HepG2 (cell line): ENCODE data around the gene IWS1. TPM values are rescaled to one million over a fixed set of nuclear protein-coding genes. Genes with fewer than 3 reads are reported as not detected.

Source experiments
- CBX2 ChIP-seq, 2 experiments: fragments of 200-600 bp in 1 of 2; sonication (generic); formaldehyde crosslinking in 1 of 2; IDR thresholded peaks; 2 replicates each; pipeline versions ENCODE4 v1.7.0 to v1.8.1; 2018 to 2022; ENCODE audit warnings: low read depth in 2 of 2, low read length in 1 of 2, mild to moderate bottlenecking in 1 of 2, missing genetic modification reagents in 1 of 2
- DNMT3B ChIP-seq: conservative IDR thresholded peaks from 2 replicates; pipeline ENCODE4 v1.6.1; 2016; ENCODE audit warnings: missing biosample characterization, control low read depth
- ETV6 ChIP-seq: sonication (generic); formaldehyde crosslinking; conservative IDR thresholded peaks from 2 replicates; pipeline ENCODE4 v1.4.0; 2020; ENCODE audit warnings: missing genetic modification reagents
- GATAD2A ChIP-seq: IDR thresholded peaks from 2 replicates; pipeline ENCODE4 v1.6.1; 2016
- NR2F1 ChIP-seq, 2 experiments: fragments of 450-650 bp in 1 of 2; formaldehyde crosslinking in 1 of 2; IDR thresholded peaks; 2 replicates each; pipeline versions ENCODE4 v1.5.0 to v1.6.1; 2016 to 2020; ENCODE audit warnings: mild to moderate bottlenecking in 1 of 2, missing compliant biosample characterization in 1 of 2, missing genetic modification reagents in 1 of 2, moderate library complexity in 1 of 2
- ONECUT2 ChIP-seq: sonication (generic); formaldehyde crosslinking; IDR thresholded peaks from 2 replicates; pipeline ENCODE4 v1.4.0; 2020; ENCODE audit warnings: missing genetic modification reagents
- POGK ChIP-seq: sonication (generic); formaldehyde crosslinking; conservative IDR thresholded peaks from 2 replicates; pipeline ENCODE4 v1.8.0; 2022; ENCODE audit warnings: mild to moderate bottlenecking, moderate library complexity, missing genetic modification reagents
- TARDBP ChIP-seq: sonication (generic); formaldehyde crosslinking; IDR thresholded peaks from 2 replicates; pipeline ENCODE4 v1.8.0; 2022; ENCODE audit warnings: mild to moderate bottlenecking, missing genetic modification reagents
- ZBTB8A ChIP-seq: sonication (generic); formaldehyde crosslinking; IDR thresholded peaks from 2 replicates; pipeline ENCODE4 v1.4.0; 2020; ENCODE audit warnings: mild to moderate bottlenecking, low read depth, missing genetic modification reagents, borderline replicate concordance
- ZNF318 ChIP-seq: sonication (generic); formaldehyde crosslinking; IDR thresholded peaks from 2 replicates; pipeline ENCODE4 v1.4.0; 2020; ENCODE audit warnings: mild to moderate bottlenecking, missing genetic modification reagents
- ZNF652 ChIP-seq: IDR thresholded peaks from 2 replicates; pipeline ENCODE4 v1.6.1; 2016; ENCODE audit warnings: low read depth, borderline replicate concordance
- ZNF737 ChIP-seq: sonication (generic); formaldehyde crosslinking; IDR thresholded peaks from 2 replicates; pipeline ENCODE4 v1.5.0; 2020; ENCODE audit warnings: missing genetic modification reagents, mild to moderate bottlenecking, borderline replicate concordance
- ZNF775 ChIP-seq: sonication (generic); formaldehyde crosslinking; IDR thresholded peaks from 2 replicates; pipeline ENCODE4 v1.4.0; 2020; ENCODE audit warnings: missing genetic modification reagents, mild to moderate bottlenecking, moderate library complexity, borderline replicate concordance
- ZSCAN5A ChIP-seq: sonication (generic); formaldehyde crosslinking; IDR thresholded peaks from 2 replicates; pipeline ENCODE4 v1.8.0; 2022; ENCODE audit warnings: mild to moderate bottlenecking, missing genetic modification reagents, borderline replicate concordance
- polyA plus RNA-seq, 8 experiments: library from polyadenylated mRNA; depleted of rRNA in 3 of 8; stranded (reverse) in 7 of 8; unstranded in 1 of 8; fragments of >200 nt; fragmentation: Illumina TruSeq in 4 of 8; extraction: Trizol in 4 of 8; gene quantifications; 2 replicates each; pipeline versions ENCODE4 v1.2.1 to v1.2.3, GENCODE V29; 2011 to 2016; ENCODE audit warnings: low read depth in 4 of 8, missing spikeins in 1 of 8, mixed read lengths in 1 of 8; ENCODE audit not compliant: insufficient read depth in 1 of 8
- total RNA-seq, 5 experiments: library from RNA; depleted of rRNA; stranded (reverse); fragments of >200 nt; fragmentation: Illumina TruSeq; extraction: Trizol; gene quantifications; 2 replicates each; pipeline ENCODE4 v1.2.3, GENCODE V29; 2016; ENCODE audit warnings: low read depth in 1 of 5

The IWS1 gene
- total and polyA plus RNA-seq, 2 of the 13 experiments (the other 11 are each of a cell fraction or from before 2014, with no cell fraction given): 28.9 to 62.3 TPM

GRCh38 chr2:127454595-127455565, 71.4 kb downstream of the IWS1 start (continued):
- TF ChIP-seq ZSCAN5A (CRISPR knock-in tag): 0 out of 2 replicates have a peak, but pooled peaks have one; percentile 52
- TF ChIP-seq ZNF737: no peak; the same call in 1 of the 2 replicates
- no peak for TF ChIP-seq CBX2 (IDR thresholded peaks at IDR 0.05; ENCODE audit: low read depth, low read length)
- no peak for TF ChIP-seq CBX2 (CRISPR knock-in tag; IDR thresholded peaks at IDR 0.05; ENCODE audit: low read depth)
- peak; percentile 74; the same call in 1 of the 2 replicates for TF ChIP-seq ZNF775 (CRISPR knock-in tag)
- peak; percentile 97 for TF ChIP-seq GATAD2A (CRISPR knock-in tag)
- no peak; the same call in 1 of the 2 replicates for TF ChIP-seq POGK (CRISPR knock-in tag)
- TF ChIP-seq TARDBP: peak; percentile 95
- TF ChIP-seq ETV6 (CRISPR knock-in tag): no peak
- no peak for TF ChIP-seq ZNF318 (CRISPR knock-in tag)
- TF ChIP-seq ONECUT2 (CRISPR knock-in tag): 0 out of 2 replicates have a peak, but pooled peaks have one; percentile 47
- TF ChIP-seq DNMT3B (CRISPR knock-in tag): peak; percentile 92
- peak; percentile 55; the same call in 1 of the 2 replicates for TF ChIP-seq ZNF652 (CRISPR knock-in tag)
- TF ChIP-seq NR2F1 (CRISPR knock-in tag; IDR thresholded peaks at IDR 0.05): peak in 1 of 2 experiments; percentile 66; a peak in 2 of 4 replicates
- TF ChIP-seq ZBTB8A (CRISPR knock-in tag): peak; percentile 70; the same call in 1 of the 2 replicates
